ENCODE results near the gene TMEM131. TPM values are rescaled to one million over a fixed set of nuclear protein-coding genes. Genes with fewer than 3 reads are reported as not detected.

Gene TMEM131
- total and polyA plus RNA-seq, 10 of the 15 experiments (the other 5 are each of a cell fraction or from before 2014, with no cell fraction given) = 6.0 to 48.2 (median 23.2) TPM

DNA sequence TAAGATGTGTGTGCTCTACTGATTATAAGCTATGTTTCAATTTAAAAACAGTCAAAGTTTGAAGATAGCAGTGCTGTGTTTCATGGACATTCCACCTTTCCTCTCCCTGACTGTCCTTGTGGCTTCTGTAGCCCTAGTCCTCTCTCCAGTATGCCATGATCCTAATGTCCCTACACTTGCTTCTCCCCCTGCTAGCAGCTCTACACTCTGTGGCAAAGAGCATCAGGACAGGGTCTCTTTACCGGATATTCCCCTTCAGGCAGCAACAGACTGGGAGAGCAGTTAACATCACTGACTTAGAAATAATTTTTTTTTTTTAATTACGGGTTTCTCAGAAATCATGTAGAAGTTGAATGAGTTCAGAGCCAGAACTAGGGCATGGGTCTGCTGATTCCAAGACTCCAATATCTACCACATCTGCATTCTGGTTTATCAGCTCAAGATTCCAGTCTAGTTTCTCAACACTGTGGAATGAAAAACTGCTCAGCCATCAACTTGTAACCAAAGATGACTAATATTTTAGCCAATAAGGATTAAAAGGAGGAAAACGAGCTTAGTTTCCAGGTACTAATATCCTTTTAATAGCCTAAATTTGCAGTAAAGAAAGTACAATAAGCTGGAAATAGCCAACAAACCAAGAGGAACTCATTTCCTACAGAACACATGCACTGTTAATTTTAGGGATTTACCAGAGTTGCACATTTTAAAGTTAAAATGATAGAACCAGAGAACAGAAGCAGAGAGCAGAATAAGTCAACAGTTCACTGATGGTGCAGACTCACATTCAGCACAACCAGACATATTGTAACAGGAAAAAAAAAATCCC is 45.2 kb downstream of the TMEM131 start (continued):
- TF ChIP-seq, protein P1, sequence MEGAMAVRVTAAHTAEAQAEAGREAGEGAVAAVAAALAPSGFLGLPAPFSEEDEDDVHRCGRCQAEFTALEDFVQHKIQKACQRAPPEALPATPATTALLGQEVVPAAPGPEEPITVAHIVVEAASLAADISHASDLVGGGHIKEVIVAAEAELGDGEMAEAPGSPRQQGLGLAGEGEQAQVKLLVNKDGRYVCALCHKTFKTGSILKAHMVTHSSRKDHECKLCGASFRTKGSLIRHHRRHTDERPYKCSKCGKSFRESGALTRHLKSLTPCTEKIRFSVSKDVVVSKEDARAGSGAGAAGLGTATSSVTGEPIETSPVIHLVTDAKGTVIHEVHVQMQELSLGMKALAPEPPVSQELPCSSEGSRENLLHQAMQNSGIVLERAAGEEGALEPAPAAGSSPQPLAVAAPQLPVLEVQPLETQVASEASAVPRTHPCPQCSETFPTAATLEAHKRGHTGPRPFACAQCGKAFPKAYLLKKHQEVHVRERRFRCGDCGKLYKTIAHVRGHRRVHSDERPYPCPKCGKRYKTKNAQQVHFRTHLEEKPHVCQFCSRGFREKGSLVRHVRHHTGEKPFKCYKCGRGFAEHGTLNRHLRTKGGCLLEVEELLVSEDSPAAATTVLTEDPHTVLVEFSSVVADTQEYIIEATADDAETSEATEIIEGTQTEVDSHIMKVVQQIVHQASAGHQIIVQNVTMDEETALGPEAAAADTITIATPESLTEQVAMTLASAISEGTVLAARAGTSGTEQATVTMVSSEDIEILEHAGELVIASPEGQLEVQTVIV (IDR thresholded peaks at IDR 0.05; ENCODE audit: borderline replicate concordance, partially characterized antibody) = no peak
- TF ChIP-seq YY1 (IDR thresholded peaks at IDR 0.05; ENCODE audit: low read depth, low read length) (no peak), RAD21 (IDR thresholded peaks at IDR 0.05; ENCODE audit: insufficient read depth, low read depth, low read length) (no peak), BCL11A (IDR thresholded peaks at IDR 0.05; ENCODE audit: low read depth, low read length) (no peak), ZNF384 (IDR thresholded peaks at IDR 0.05; ENCODE audit: borderline replicate concordance, low read depth, low read length) (no peak), ZSCAN29 (IDR thresholded peaks at IDR 0.05) (no peak), JUND (IDR thresholded peaks at IDR 0.05; ENCODE audit: low read depth, low read length) (no peak), ZNF24 (IDR thresholded peaks at IDR 0.05) (no peak)
- TF ChIP-seq, protein P2, sequence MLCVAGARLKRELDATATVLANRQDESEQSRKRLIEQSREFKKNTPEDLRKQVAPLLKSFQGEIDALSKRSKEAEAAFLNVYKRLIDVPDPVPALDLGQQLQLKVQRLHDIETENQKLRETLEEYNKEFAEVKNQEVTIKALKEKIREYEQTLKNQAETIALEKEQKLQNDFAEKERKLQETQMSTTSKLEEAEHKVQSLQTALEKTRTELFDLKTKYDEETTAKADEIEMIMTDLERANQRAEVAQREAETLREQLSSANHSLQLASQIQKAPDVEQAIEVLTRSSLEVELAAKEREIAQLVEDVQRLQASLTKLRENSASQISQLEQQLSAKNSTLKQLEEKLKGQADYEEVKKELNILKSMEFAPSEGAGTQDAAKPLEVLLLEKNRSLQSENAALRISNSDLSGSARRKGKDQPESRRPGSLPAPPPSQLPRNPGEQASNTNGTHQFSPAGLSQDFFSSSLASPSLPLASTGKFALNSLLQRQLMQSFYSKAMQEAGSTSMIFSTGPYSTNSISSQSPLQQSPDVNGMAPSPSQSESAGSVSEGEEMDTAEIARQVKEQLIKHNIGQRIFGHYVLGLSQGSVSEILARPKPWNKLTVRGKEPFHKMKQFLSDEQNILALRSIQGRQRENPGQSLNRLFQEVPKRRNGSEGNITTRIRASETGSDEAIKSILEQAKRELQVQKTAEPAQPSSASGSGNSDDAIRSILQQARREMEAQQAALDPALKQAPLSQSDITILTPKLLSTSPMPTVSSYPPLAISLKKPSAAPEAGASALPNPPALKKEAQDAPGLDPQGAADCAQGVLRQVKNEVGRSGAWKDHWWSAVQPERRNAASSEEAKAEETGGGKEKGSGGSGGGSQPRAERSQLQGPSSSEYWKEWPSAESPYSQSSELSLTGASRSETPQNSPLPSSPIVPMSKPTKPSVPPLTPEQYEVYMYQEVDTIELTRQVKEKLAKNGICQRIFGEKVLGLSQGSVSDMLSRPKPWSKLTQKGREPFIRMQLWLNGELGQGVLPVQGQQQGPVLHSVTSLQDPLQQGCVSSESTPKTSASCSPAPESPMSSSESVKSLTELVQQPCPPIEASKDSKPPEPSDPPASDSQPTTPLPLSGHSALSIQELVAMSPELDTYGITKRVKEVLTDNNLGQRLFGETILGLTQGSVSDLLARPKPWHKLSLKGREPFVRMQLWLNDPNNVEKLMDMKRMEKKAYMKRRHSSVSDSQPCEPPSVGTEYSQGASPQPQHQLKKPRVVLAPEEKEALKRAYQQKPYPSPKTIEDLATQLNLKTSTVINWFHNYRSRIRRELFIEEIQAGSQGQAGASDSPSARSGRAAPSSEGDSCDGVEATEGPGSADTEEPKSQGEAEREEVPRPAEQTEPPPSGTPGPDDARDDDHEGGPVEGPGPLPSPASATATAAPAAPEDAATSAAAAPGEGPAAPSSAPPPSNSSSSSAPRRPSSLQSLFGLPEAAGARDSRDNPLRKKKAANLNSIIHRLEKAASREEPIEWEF (IDR thresholded peaks at IDR 0.05; ENCODE audit: insufficient replicate concordance, low read depth, low read length) = no peak
- TF ChIP-seq, protein P3, sequence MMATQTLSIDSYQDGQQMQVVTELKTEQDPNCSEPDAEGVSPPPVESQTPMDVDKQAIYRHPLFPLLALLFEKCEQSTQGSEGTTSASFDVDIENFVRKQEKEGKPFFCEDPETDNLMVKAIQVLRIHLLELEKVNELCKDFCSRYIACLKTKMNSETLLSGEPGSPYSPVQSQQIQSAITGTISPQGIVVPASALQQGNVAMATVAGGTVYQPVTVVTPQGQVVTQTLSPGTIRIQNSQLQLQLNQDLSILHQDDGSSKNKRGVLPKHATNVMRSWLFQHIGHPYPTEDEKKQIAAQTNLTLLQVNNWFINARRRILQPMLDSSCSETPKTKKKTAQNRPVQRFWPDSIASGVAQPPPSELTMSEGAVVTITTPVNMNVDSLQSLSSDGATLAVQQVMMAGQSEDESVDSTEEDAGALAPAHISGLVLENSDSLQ (IDR thresholded peaks at IDR 0.05) = no peak

Data from GM12878 (cell line).